Retinal pigment epithelial cell (primary cell): Measurements from ENCODE around the gene ECM1.

ENCODE experiments used
- DNase-seq: peaks from one replicate; pipeline ENCODE4 v3.0.0-alpha.2; 2010; ENCODE audit warnings: low read depth
- H3K4me3 ChIP-seq: 2 replicates; pipeline ENCODE4 v1.5.1; 2011; ENCODE audit warnings: mild to moderate bottlenecking, low read length, control low read depth, moderate library complexity
- CTCF ChIP-seq: conservative IDR thresholded peaks from 2 replicates; pipeline ENCODE4 v1.5.1; 2011; ENCODE audit warnings: low read depth, low read length, control low read depth, inconsistent platforms

The ECM1 gene

GRCh38 chr1:150511551-150511950 is 3.6 kb downstream of the ECM1 start:
- no peak for TF ChIP-seq CTCF
- H3K4me3 ChIP-seq: no peak overlapping the region
- DNase-seq: no peak

GRCh38 chr1:150511985-150512660 is 4.2 kb downstream of the ECM1 start:
- no peak overlapping the region for H3K4me3 ChIP-seq
- TF ChIP-seq CTCF: no peak
- no peak for DNase-seq

- TF ChIP-seq CTCF: no peak
- no peak overlapping the region for H3K4me3 ChIP-seq
- no peak for DNase-seq
Measured at GRCh38 chr1:150512846-150513245, 4.9 kb downstream of the ECM1 start.

- no peak for DNase-seq
- H3K4me3 ChIP-seq: no peak overlapping the region
- TF ChIP-seq CTCF: no peak
Measured at GRCh38 chr1:150513351-150513791, 5.5 kb downstream of the ECM1 start.

GRCh38 chr1:150514260-150514659 is 6.4 kb downstream of the ECM1 start:
- TF ChIP-seq CTCF: no peak
- H3K4me3 ChIP-seq: no peak overlapping the region
- DNase-seq: no peak

- H3K4me3 ChIP-seq: peak overlapping the region; percentile 62
- no peak for TF ChIP-seq CTCF
- no peak for DNase-seq
Measured at GRCh38 chr1:150514913-150515327, 7.0 kb downstream of the ECM1 start.

- peak; percentile 74 for DNase-seq
- TF ChIP-seq CTCF: no peak
- H3K4me3 ChIP-seq: peak within 1 kb of the TSS; percentile 62
Measured at GRCh38 chr1:150515328-150516049, 7.6 kb downstream of the ECM1 start, which contains the start of gene FALEC. TSS of gene FALEC (plus strand) at chr1:150515752.
